Measurements from ENCODE around the gene GUCY1A2.

GUCY1A2 gene

GRCh38 chr11:107017433-107018218 lies 650 bp downstream of the GUCY1A2 start:
- Histone ChIP-seq H3K4me1 (no peaks in the 10 kb centered on the region), H3K9me3 (no peaks in the 10 kb centered on the region), H3K27me3 (peaks cover 59% of the 10 kb centered on the region), H3K4me3 (ENCODE audit: low read depth, low read length) (peak overlapping the region; percentile 47), H3K36me3 (no peaks in the 10 kb centered on the region)
- TF ChIP-seq, protein P1, sequence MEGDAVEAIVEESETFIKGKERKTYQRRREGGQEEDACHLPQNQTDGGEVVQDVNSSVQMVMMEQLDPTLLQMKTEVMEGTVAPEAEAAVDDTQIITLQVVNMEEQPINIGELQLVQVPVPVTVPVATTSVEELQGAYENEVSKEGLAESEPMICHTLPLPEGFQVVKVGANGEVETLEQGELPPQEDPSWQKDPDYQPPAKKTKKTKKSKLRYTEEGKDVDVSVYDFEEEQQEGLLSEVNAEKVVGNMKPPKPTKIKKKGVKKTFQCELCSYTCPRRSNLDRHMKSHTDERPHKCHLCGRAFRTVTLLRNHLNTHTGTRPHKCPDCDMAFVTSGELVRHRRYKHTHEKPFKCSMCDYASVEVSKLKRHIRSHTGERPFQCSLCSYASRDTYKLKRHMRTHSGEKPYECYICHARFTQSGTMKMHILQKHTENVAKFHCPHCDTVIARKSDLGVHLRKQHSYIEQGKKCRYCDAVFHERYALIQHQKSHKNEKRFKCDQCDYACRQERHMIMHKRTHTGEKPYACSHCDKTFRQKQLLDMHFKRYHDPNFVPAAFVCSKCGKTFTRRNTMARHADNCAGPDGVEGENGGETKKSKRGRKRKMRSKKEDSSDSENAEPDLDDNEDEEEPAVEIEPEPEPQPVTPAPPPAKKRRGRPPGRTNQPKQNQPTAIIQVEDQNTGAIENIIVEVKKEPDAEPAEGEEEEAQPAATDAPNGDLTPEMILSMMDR (IDR thresholded peaks at IDR 0.05; ENCODE audit: low read depth, low read length) = peak; percentile 42; the same call in 1 of the 2 replicates
- peak; percentile 57 for DNase-seq

GRCh38 chr11:107017104-107017432 lies 1.2 kb downstream of the GUCY1A2 start:
- no peaks in the 10 kb centered on the region for H3K36me3 ChIP-seq
- peaks cover 59% of the 10 kb centered on the region for H3K27me3 ChIP-seq
- no peaks in the 10 kb centered on the region for H3K4me1 ChIP-seq
- no peak for DNase-seq
- peak overlapping the region; percentile 47; the same call in 1 of the 2 replicates for H3K4me3 ChIP-seq (ENCODE audit: low read depth, low read length)
- no peaks in the 10 kb centered on the region for H3K9me3 ChIP-seq
- TF ChIP-seq, protein P1 (IDR thresholded peaks at IDR 0.05; ENCODE audit: low read depth, low read length) = no peak

GRCh38 chr11:107014871-107015270 lies 3.4 kb downstream of the GUCY1A2 start:
- Histone ChIP-seq H3K4me1 (no peaks in the 10 kb centered on the region), H3K36me3 (no peaks in the 10 kb centered on the region), H3K27me3 (peaks cover 47% of the 10 kb centered on the region), H3K9me3 (no peaks in the 10 kb centered on the region), H3K4me3 (ENCODE audit: low read depth, low read length) (no peak overlapping the region)
- DNase-seq = no peak
- TF ChIP-seq, protein P1 (IDR thresholded peaks at IDR 0.05; ENCODE audit: low read depth, low read length) = no peak

GRCh38 chr11:107011977-107012376 lies 6.3 kb downstream of the GUCY1A2 start:
- TF ChIP-seq, protein P1 (IDR thresholded peaks at IDR 0.05; ENCODE audit: low read depth, low read length) = no peak
- DNase-seq = no peak
- H3K36me3 ChIP-seq = no peaks in the 10 kb centered on the region
- peaks cover 19% of the 10 kb centered on the region for H3K27me3 ChIP-seq
- H3K9me3 ChIP-seq = no peaks in the 10 kb centered on the region
- H3K4me3 ChIP-seq (ENCODE audit: low read depth, low read length) = no peak overlapping the region
- no peaks in the 10 kb centered on the region for H3K4me1 ChIP-seq

DNA sequence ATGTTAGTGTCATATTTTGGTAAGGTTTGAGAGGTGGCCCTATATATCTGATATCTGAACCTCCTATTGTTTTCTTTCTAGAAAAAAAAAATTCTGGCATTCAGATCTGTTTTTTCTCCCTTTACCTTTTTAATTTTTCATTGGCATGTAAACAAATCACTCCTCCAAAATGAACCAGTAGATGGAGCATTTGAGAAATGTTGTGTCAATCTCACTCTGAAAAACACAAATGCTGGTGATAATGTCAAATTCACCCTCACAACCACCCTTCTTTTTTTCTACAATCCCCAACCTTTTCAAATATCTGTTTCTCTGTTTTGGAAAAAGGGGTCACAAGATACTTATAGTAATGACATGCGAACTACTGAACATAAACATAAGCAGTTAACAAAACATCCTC lies 9.1 kb downstream of the GUCY1A2 start:
- TF ChIP-seq, protein P1 (IDR thresholded peaks at IDR 0.05; ENCODE audit: low read depth, low read length) = no peak
- no peaks in the 10 kb centered on the region for H3K36me3 ChIP-seq
- H3K9me3 ChIP-seq = no peaks in the 10 kb centered on the region
- H3K27me3 ChIP-seq = no peaks in the 10 kb centered on the region; the same call in 1 of the 2 replicates
- H3K4me1 ChIP-seq = no peaks in the 10 kb centered on the region
- DNase-seq = no peak
- no peak overlapping the region for H3K4me3 ChIP-seq (ENCODE audit: low read depth, low read length)

DNA sequence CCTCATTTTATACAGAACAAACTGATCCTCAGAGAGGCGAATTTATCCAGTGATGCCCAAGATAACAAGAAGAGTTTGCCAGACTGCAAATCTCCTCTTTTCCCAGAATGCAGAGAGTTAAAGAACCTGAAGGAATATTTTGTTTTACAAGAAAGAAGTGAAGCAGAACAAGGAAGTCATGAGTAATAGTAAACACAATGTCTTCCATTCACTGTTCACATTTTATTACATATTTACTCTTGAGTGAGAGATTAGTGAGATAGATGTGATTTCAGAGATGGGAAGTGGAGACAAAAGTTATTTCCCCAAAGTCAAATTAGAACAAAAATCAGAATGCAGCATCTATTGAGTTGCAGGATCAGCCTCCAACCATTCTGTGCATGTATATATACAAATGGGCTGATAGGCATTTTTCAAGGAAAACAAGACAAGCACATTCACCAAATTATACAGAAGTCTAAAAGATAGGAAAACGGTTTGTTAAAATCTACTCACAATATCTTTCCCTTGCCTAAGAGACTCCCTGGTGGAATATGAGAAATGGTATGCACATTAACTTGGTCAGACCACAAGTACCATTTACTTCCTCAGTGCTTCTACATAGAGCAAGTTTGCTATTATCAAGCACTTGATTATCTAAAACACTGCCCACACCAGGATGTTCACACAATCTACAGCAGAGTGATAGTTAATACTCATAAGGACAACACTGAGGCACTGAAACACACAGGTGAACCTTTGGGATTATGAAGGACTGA lies 12.0 kb downstream of the GUCY1A2 start:
- H3K36me3 ChIP-seq = no peaks in the 10 kb centered on the region
- DNase-seq = no peak
- no peaks in the 10 kb centered on the region for H3K27me3 ChIP-seq
- TF ChIP-seq, protein P1 (IDR thresholded peaks at IDR 0.05; ENCODE audit: low read depth, low read length) = no peak
- no peaks in the 10 kb centered on the region for H3K9me3 ChIP-seq
- no peak overlapping the region for H3K4me3 ChIP-seq (ENCODE audit: low read depth, low read length)
- no peaks in the 10 kb centered on the region for H3K4me1 ChIP-seq

Measured in BE2C (cell line).